Stimulated activated CD4-positive, alpha-beta T cell treated with anti-CD3 and anti-CD28 coated beads, TNF-alpha, amount 100 ng/mL, for 1 hour (primary cell): Measurements from ENCODE around the gene PRCC.

Experiments
- DNase-seq, 3 donors: peaks; one replicate each; pipeline ENCODE4 v3.0.0-alpha.2; 2020; ENCODE audit warnings: low read depth in 3 of 3, low spot score in 1 of 3

Gene PRCC

DNA sequence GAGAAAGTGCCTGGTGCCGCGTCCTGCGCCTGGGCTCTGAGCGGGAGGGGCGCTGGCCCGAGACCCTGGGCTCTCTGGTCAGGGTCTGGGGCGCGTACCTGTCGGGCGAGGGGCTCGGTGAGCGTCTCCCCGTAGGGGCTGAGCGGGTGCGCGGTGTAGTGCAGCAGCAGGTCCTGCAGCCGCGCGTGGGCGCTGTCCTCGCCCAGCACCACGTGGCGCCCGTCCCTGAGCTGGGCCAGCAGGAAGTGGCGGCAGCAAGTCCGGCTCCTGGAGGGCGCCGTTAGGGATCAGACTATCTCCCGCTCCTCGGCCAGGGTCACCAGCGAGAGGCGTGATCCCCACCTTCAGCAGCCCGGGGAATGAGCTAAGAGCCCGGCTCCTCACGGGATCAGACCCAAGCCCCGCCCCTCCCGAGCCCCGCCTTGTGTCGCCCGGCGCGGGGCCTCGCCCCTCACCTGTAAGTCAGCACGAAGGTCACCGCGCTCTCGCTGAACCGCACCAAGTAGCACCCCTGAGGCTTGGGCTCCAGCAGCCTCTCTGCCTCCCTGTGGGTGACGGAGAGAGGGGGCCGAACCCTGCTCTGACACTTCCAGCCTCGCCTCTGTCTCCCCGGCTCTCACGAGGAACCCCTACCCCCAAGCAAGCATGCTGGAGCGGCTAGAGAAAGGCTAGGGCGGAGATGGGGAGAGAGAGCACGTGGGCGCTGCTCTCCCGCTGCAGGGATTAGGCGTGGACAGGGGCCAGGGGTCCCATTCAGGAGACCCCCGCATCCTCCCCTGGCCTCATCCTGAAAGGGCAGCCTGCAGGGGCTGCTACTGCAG, 46.6 kb downstream of the PRCC start:
- DNase-seq: peak; percentile 38 to 61 (median 47)

DNA sequence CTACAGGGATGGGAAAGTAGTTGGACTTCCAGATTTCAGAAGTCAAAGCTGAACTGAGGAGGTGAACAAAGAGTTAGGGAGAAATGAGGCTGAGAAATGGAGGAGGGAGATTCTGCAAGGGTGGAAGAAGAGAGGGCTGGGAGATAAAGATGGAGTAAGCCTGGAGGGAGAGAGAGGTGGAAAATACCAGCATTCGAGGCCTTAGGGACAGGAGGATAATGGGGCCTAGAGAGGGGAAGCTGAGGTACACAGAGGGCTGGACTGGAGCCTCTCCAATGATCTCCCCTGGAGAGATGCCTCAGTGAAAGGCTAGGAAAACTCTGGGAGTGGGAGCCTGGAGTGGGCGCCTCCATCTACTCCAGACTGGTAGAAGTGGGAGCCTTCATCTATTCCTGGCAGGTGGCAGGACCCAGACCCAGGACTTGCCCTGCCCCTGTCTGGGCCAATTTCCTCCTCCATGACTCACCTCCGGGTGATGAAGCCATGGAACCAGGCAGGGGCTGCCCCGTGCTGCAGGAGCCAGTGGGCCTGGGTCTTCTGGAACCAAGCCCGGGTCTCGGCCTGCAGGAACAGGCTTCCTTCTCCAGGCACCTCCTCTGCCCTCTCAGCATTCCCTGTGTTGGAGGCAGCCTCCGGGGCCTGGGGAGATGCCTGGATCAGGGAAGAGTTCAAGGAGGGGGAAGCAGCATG, 47.4 kb downstream of the PRCC start:
- DNase-seq: peak in 1 of 3 donors; percentile 20

DNA sequence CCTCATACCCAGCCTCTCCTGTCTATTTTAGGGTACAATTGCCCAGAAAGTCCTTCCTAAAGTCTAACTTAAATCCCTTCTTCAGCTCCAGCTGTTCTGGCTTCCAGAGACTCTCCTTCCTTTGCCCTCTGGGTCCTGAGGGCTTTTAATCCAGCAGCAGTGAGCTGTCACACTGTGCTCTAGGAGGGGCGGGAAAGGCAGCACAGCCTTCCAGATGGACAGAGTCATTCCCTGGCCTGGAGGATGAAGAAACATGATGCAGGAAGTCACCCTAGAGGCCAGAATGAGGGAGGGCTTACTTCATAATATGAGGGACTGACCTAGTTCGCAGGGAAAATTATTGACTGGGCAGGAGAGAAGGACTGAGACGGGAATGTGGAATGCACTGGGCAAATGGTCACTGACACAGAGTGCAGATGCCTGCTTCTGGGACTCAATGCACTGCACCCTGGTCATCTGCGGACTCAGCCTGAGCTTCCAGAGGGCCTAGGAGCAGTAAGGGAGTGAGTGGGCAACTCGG, 48.0 kb downstream of the PRCC start:
- DNase-seq: no peak

DNA sequence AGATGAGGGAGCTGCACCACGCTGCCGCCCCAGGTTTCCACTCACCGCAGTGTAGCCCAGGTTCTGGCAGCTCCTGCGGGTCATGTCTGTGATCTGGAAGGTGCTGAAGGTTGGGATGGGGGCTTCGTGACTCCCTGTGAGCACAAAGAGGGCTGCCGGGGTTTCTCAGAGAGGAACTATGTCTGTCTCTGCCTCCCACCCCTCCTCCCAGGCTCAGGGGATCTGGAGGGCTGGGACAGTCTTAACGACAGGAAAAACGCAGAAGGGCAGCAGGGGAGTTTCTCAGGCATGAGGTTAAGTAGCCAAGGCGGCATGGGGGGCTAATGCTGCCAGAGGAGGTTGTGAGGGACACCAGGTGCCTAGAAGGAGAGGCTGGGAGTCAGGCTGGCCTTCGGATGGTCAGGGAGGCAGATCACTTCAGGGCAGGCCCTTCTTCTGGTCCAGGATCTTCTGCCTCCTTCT, 48.7 kb downstream of the PRCC start:
- DNase-seq: no peak

DNA sequence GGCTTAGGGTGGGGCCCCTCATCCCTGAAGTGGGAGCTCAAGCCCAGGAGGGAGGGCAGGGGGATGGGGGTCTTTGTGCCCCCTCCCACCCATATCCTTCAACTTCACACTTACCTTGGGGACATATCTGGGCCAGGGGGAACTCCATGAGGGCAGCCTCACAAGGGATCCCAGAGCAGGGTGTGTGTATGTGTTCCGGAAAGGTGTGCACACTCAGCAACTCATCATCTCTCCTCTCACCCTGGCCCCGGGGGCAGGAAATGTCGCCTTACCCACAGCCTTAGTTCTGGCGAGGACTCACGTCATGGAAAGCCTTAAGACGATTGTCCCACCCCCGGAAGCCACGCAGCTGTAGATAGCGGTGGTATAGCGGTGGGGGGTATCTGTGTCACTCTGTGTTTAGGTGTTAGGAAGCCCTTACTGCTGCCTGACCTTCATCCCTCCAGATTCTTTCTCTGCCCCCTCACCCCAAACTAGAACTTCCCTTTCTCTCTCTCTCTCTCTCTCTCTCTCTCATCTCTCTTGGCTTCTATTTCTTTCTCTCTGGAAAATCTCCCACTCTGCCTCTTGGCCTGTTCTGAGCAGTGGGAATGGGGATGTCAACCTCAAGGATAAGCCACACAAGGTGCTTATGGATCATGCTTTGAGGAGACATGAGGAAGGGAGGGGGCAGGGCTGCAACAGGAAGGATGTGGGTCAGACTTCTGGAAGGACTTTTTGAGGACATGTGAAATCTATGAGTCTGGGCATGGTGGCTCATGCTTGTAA, 49.4 kb downstream of the PRCC start, which contains the start of gene SH2D2A:
SH2D2A (minus strand) TSS at position 288 of the 768 bp plus-strand sequence; CDS start at position 148, 140 bp downstream.
- DNase-seq: peak; percentile 77 to 91 (median 89)

DNA sequence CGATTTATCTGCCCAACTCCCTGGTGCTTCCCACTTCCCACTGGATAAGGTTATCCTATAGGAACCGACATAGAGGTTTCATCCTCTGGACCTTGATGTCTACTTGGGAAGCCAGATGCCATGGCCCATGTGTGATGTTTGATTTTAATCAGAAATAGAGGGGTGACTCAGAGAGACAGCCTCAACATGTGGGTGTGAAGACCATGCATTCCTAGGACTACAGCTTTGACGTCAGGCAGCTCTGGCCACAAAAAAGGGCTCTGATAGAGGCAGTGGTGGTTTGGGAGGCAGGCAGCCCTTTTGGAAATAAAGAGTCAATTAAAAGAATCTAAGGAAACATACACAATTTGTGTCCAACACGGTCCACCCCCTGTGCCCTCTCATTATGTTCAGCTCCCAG, 54.5 kb downstream of the PRCC start:
- DNase-seq: no peak

DNA sequence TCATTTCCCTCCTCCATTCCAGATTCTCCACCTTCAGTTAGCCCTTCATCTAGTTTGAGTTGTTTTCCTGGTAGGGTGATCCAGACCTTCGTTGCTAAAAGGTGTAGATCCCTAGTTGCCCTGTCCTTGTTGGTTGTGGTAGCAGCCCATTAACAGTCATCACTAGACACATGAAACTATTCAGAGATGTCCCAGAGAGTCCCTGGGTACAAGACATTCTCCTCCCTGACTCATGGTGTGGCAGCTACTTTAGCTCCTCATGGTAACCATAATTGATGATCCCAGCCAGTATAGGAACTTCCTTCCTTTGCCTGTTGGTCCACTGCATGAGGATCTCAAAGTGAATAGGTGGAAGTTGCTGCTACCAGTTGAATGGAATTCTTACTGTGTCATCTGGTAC, 55.3 kb downstream of the PRCC start:
- no peak for DNase-seq

DNA sequence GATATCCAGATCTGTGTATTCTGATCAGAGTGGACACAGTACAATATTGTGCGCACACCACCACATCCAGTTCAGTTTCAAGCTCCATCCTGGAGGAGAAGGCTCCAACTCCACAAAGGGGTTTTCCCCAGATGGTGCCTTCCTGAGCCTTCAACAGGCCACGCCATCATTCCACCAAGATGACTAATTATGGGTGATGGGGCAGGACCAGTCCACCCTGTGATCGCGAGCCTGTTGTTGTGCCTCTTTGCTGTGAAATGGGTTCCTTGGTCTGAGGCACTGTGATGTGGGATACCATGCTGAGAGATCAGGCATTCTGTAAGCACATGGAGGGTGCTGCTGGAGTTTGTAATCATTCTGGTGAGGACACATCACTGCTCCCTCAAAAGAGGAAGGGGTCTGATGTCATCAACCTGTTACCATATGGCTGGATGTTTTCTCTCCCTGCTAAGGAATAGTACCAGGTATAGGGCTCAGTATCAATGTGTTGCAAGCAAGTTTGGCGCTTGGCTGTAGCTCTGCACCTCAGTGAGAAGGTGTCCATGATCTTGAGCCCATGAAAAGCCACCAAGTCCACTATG, 56.0 kb downstream of the PRCC start:
- no peak for DNase-seq

DNA sequence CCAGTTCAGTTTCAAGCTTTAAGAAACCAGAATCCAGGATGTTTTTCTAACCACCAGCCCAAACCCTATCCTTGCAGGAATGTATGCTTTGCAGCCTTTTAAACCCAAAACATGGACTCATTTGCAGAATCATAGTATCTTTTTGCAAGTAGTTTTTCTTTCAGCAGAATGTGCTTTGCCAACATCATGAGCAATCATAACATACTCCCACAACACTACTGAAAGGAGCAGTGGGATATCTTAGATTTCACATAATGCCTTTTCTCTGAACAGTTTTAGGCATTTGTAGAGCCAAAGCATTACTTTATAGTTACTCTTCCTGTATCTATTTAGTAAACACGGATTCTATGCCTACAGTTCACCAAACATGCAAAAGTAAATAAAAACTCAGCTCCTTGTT, 59.3 kb downstream of the PRCC start:
- DNase-seq: no peak

DNA sequence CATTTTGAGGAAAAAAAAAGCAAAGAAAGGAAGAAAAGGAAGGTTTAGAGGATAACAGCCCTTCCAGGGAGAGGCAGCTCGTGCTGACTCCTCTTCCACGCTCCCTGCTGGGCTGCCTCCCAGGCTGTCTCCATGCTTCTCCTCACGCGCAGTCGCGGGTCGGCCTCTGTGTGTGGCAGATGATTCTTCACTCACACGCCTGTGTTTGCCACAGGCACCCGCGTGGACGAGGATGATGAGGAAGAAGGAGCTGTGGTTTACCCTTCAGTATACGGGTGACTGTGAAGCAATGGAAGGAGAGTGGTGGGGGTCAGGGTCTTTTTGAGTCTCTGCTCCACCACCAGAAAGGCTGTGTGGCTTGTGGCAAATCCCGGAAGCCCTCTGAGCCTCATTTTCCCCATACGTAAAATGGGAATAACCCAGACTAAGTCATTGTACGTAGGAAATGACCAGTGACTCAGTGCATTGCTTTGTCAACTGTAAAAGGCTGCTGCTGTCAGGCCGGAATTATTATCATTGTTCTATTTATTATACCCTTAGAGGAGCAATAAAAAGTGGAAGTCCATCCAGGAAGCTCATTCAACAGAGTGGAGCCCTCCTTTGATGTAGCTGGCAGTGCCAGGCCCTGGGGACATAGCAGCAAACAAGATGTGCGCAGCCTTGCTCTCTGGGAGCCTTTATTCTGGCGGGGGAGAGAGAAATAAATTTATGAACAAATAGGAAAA, 61.2 kb downstream of the PRCC start:
- no peak for DNase-seq

DNA sequence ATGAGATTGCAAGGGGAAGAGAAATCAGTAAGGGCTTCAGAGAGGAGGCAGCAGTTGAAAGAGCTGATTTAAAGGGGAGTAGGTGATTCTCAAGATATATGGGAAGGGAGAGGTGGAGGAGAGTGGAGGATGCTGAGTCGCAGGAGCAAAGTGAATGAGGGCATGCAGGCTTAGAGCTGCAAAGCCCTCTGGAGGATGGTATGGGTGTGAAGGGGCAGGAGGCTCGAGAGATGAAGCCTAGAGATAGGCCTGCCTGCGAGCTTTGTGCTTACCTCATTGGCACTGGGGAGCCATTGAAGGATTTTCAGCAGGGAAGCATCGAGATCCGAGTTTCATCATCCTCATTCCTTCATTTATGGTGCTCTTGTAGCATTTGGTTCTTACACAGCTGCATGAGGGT, 65.1 kb downstream of the PRCC start:
- no peak for DNase-seq

DNA sequence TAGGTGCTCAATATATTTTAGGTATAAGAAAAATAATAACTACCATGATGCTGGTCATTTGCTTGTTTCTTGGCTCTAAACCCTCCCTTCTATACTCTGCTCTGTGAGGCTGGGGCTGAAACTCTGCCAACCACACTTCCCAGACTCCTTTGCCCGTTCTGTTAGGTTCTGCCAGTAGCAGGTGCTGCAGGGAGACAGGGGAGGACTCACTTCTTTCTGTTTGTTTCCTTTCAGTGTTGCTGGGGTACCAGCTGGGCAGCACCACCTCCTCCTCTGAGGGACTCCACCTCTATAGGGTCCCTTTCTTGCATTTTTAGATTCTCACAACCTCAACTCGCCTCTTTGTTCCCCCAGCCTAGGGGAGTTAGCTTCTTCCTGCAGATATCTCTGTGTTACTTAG, 66.3 kb downstream of the PRCC start:
- DNase-seq: no peak

DNA sequence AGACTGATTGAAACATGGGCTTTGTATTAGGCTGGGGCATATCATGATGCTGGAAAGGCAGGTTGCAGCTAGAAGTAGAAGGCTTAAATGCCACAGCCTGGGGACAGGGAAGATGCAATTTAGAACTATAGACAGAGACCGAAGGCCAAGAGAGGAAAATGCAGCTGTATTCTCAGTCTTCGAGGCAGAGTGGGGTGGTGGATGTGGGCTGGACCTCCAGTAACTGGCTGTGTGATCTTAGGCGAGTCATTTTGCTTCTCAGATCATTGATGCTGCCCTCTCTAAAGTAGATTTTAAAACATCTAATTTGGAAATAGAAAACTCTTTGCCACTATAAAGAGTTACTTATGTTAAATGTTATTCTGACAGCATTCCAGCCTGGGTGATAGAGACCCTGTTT, 67.0 kb downstream of the PRCC start:
- no peak for DNase-seq

DNA sequence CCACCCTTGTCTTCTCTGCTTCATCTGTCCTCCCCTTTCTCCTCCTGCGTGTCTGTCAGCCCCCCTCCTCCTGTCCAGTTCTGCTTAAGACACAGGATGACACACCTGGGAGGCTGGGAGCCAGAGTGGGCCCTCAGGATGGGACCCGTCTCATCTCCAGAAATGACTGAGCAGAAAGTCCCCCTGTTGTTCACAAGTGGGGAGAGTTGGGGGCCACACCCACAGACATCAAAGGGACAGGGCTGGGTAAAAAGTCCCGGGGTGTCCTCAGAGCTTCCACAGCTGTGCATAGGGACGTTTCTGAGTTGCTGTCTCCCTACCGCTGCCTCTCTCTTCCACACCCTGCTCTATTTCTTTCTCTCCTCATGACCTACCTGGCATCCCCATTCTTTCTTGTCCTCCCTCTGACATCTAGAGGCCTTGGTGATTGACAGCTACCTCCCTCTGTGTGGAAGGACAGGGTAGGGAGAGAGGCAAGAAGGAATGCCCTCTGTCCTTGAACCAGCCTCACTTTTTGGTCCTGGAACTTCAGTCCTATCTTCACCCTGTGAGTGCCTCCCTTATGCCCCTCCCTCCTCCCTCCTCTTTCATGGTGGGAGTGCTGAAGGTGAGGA, 68.8 kb downstream of the PRCC start:
- DNase-seq: no peak

DNA sequence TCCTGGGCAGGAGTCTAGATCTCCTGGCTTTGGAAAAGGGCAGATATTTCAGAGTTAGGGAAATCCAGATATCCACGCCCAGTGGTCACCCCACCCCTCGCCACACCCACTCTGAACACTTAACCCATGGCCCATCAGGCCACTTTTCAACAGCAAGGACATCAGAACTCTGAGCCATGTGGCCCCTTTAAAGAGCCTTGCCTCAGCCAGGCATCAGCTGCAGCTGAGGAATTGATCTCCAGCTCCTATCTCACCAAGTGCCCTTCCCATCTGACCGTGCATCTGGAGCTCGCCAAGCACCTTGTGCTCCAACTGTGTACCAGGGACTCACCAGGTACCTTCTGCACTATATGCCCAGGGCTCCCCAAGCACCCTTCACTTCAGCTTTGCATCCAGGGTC, 69.6 kb downstream of the PRCC start:
- DNase-seq: no peak

DNA sequence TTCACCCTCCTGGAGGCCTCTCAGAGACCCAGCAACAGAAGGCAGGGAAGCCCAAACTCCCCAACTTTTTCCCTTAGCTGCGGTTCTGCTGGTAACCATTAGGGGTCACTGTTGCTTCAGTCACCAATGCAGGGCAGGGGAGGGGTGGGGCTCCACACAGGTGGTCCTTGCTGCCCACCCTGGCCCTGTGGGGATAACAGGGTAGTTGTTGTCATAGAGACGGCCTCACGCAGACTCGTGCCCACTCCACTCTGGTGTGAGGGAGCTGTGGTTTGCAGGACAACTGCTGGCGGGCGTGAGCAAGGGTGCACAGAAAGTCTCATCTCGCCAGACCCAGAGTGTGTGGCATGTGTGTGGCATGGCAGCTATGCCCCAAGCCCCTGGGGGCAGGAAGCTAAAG, 71.6 kb downstream of the PRCC start:
- DNase-seq: no peak

DNA sequence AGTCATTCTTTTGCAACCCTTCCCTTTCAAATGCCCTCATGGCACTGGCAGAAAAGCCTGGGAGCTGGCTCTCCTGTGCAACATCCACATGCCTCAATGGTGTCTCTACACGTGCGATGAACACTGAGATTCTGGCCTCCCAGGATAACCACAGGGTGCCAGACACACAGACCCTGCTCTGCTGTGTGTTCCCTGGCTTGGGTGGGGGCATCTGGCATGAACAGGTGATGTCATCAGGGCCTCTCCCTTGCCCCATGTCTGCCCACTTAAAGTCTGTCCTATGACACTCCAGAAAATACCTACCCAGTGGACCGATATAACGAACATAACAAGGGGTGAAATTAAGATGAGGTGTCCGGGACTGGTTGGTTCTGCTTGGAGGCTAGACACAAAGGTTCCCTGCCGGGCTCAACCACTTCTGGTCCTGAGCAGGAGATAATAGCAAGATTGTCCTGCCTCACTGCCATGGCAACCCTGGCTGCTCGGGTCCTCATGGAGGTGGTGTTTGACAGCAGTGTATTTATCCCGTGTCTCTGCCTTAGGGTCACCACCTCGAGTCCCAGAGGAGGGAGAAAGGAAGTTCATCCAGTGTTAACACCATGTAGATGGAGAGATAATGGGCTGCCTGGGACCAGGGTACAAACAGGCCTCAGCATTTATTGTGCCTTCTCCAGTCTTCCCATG, 72.2 kb downstream of the PRCC start:
- DNase-seq: no peak

DNA sequence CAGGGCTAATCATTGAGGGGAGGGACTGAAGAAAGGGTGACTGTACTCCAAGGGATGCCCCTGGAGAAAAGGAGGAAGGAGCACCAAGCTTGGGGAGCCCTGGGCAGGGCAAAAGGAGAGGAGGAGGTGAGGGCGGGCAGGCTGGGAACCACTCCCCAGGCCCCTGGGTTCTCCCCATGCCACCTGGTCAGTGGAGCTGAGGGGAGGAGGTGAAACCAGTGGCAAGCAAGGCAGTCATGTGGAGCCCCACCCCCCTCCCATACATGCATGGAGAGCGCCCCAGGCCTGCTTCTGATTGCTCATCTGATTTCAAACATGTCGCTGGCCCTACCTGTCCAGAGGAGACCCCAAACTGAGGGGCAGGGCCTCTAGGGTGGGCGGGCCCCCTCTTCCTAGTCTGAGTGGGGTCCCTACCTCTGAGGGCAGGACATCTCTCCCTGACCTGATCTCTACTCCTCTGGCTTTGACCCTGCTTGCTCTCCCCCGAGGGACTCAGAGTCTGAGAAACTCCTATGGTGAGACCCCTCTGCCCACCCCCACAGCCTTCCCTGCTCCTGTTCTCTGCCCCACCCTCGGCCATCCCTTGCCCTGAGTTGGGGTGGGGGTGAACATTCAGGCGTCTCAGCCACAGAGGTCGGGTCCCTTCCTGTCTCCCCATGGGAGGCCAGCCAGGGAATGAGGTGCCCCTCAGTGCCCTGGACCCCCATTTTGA, 73.0 kb downstream of the PRCC start:
- DNase-seq: no peak

DNA sequence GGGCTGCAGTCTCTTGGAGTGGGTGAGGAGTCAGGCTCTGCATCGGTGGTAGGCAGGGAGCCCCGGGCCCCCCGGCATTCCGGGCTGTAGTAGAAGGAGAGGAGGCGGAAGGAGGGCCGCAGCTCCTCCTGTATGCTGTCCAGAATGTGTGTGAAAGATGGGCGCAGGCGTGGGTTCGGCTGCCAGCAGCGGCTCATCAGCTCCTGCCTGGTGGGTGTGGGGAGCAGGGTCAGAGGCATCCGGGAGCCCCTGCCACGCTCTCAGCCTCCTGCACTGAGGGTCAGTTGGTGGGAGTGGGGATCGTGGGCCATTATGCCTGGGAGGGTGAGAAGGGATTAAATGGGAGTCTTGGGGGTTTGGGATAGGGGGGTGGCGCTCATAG, 73.6 kb downstream of the PRCC start:
- no peak for DNase-seq
